HCT116 (cell line): ENCODE data around the gene DYNC2H1. TPM values are rescaled to one million over a fixed set of nuclear protein-coding genes. Genes with fewer than 3 reads are reported as not detected.

ENCODE experiments used
- ATAC-seq: fragments of 200-7000 bp; cut with Tn5 transposase; 2 replicates; pipeline ENCODE4 v1.9.1; 2020; ENCODE audit warnings: mild to moderate bottlenecking, moderate library complexity
- BruUV-seq: library from RNA; stranded (reverse); fragments of 400-500 nt; replicated peaks from 2 replicates; lab custom pipeline; 2021; lab: Mats Ljungman, UMichigan
- CTCF ChIA-PET: fragments of 300-600 bp; sonication (Branson Sonifier 250); formaldehyde crosslinking; loops from one replicate; lab custom pipeline; 2021; ENCODE audit warnings: antibody characterized with exemption; lab: Charles Lee
- POLR2A ChIA-PET: fragments of 300-600, 350-600 bp; sonication (Branson Sonifier 250); formaldehyde crosslinking; loops from one replicate; lab custom pipeline; 2021; ENCODE audit warnings: antibody characterized with exemption; lab: Charles Lee
- RAD21 ChIA-PET, 2 experiments: fragments of 300-600 bp; sonication (Branson Sonifier 250); formaldehyde crosslinking; loops; one replicate each; lab custom pipeline; 2023; ENCODE audit warnings: low total read pairs in 2 of 2; ENCODE audit not compliant: uncharacterized antibody in 2 of 2, unreplicated experiment in 2 of 2, low non-redundant PET in 1 of 2; lab: Charles Lee
- DNase-seq: peaks from one replicate; pipeline ENCODE4 v3.0.0-alpha.2; 2010; ENCODE audit warnings: low read depth, low spot score
- H2AFZ ChIP-seq: fragments of 200-600 bp; shearing (Covaris generic), sonication (generic); 2 replicates; pipeline ENCODE4 v1.6.1; 2017; ENCODE audit warnings: low read depth, mixed run types, mixed read lengths, antibody characterized with exemption, low read length; ENCODE audit not compliant: poor library complexity, severe bottlenecking
- H3K27ac ChIP-seq: 2 replicates; pipeline ENCODE4 v1.5.1; 2012; ENCODE audit warnings: low read depth, low read length
- H3K27me3 ChIP-seq: fragments of 200-600 bp; sonication (generic); 2 replicates; pipeline ENCODE4 v1.6.1; 2016; ENCODE audit warnings: mixed run types, low read length, mixed read lengths; ENCODE audit not compliant: insufficient read depth
- H3K36me3 ChIP-seq, 2 experiments: fragments of 200-500 bp in 1 of 2; fragments of 200-600 bp in 1 of 2; sonication (Bioruptor generic) in 1 of 2; sonication (generic) in 1 of 2; 2 replicates each; pipeline versions ENCODE4 v1.5.1 to v1.6.1; 2014 to 2016; ENCODE audit warnings: low read length in 2 of 2, inconsistent platforms in 1 of 2, mixed read lengths in 1 of 2, mixed run types in 1 of 2; ENCODE audit not compliant: insufficient read depth in 2 of 2, control insufficient read depth in 1 of 2
- H3K4me1 ChIP-seq, 2 experiments: fragments of 200-600 bp in 1 of 2; sonication (generic) in 1 of 2; 2 replicates each; pipeline versions ENCODE4 v1.5.1 to v1.6.1; 2012 to 2017; ENCODE audit warnings: low read length in 2 of 2, inconsistent platforms in 1 of 2, mild to moderate bottlenecking in 1 of 2, mixed read lengths in 1 of 2, mixed run types in 1 of 2, moderate library complexity in 1 of 2; ENCODE audit not compliant: insufficient read depth in 2 of 2, control insufficient read depth in 1 of 2
- H3K4me2 ChIP-seq: fragments of 200-600 bp; sonication (generic); 2 replicates; pipeline ENCODE4 v1.6.1; 2017; ENCODE audit warnings: mixed run types, low read length, mixed read lengths
- H3K4me3 ChIP-seq, 2 experiments: fragments of 200-600 bp in 1 of 2; sonication (generic) in 1 of 2; replicated peaks in 1 of 2; 2 replicates each; pipeline ENCODE4 v1.5.1; 2011 to 2016; ENCODE audit warnings: low read length in 2 of 2, control low read depth in 1 of 2, low read depth in 1 of 2, mild to moderate bottlenecking in 1 of 2, mixed read lengths in 1 of 2, mixed run types in 1 of 2
- H3K79me2 ChIP-seq: fragments of 200-600 bp; sonication (generic); 2 replicates; pipeline ENCODE4 v1.6.1; 2017; ENCODE audit warnings: mild to moderate bottlenecking, mixed run types, low read length, moderate library complexity, mixed read lengths; ENCODE audit not compliant: insufficient read depth
- H3K9ac ChIP-seq: fragments of 200-600 bp; sonication (generic); 2 replicates; pipeline ENCODE4 v1.6.1; 2016; ENCODE audit warnings: low read length, mixed read lengths
- H3K9me2 ChIP-seq: fragments of 200-600 bp; sonication (generic), shearing (Covaris generic); 2 replicates; pipeline ENCODE4 v1.6.1; 2017; ENCODE audit warnings: mixed run types, mild to moderate bottlenecking, moderate library complexity; ENCODE audit not compliant: insufficient read depth
- H3K9me3 ChIP-seq, 2 experiments: fragments of 200-500 bp in 1 of 2; fragments of 200-600 bp in 1 of 2; sonication (Bioruptor generic) in 1 of 2; sonication (generic) in 1 of 2; 2 replicates each; pipeline ENCODE4 v1.6.1; 2014 to 2017; ENCODE audit warnings: low read length in 2 of 2, mixed read lengths in 2 of 2, inconsistent platforms in 1 of 2, low read depth in 1 of 2, mild to moderate bottlenecking in 1 of 2, mixed run types in 1 of 2, moderate library complexity in 1 of 2; ENCODE audit not compliant: control insufficient read depth in 1 of 2, insufficient read depth in 1 of 2
- H4K20me1 ChIP-seq: fragments of 200-600 bp; sonication (generic), shearing (Covaris generic); 2 replicates; pipeline ENCODE4 v1.6.1; 2017; ENCODE audit warnings: mixed run types, mild to moderate bottlenecking, moderate library complexity; ENCODE audit not compliant: insufficient read depth
- ATF3 ChIP-seq: IDR thresholded peaks from 2 replicates; pipeline ENCODE4 v1.6.1; 2012
- CBX3 ChIP-seq: IDR thresholded peaks from 2 replicates; pipeline ENCODE4 v1.6.1; 2012; ENCODE audit warnings: low read depth
- CEBPB ChIP-seq: IDR thresholded peaks from 2 replicates; pipeline ENCODE4 v1.6.1; 2012; ENCODE audit warnings: low read depth
- CTCF ChIP-seq, 3 experiments: fragments of 200-600 bp in 1 of 3; sonication (generic) in 1 of 3; IDR thresholded peaks in 2 of 3; conservative IDR thresholded peaks in 1 of 3; 2 replicates each; pipeline ENCODE4 v1.5.1; 2012 to 2017; ENCODE audit warnings: low read depth in 2 of 3, low read length in 2 of 3, antibody characterized with exemption in 1 of 3, borderline replicate concordance in 1 of 3, control low read depth in 1 of 3, mild to moderate bottlenecking in 1 of 3, mixed read lengths in 1 of 3, mixed run types in 1 of 3, moderate library complexity in 1 of 3; ENCODE audit not compliant: insufficient read depth in 1 of 3
- EGR1 ChIP-seq: IDR thresholded peaks from 2 replicates; pipeline ENCODE4 v1.6.1; 2012; ENCODE audit warnings: low read depth
- ELF1 ChIP-seq: IDR thresholded peaks from 2 replicates; pipeline ENCODE4 v1.6.1; 2012; ENCODE audit warnings: low read depth, borderline replicate concordance
- EZH2phosphoT487 ChIP-seq: fragments of 200-600 bp; IDR thresholded peaks from 2 replicates; pipeline ENCODE4 v1.6.1; 2018; ENCODE audit warnings: antibody characterized with exemption, borderline replicate concordance
- FOSL1 ChIP-seq: IDR thresholded peaks from 2 replicates; pipeline ENCODE4 v1.6.1; 2012; ENCODE audit warnings: low read depth
- JUND ChIP-seq: IDR thresholded peaks from 2 replicates; pipeline ENCODE4 v1.6.1; 2012
- MAX ChIP-seq: IDR thresholded peaks from 2 replicates; pipeline ENCODE4 v1.6.1; 2012
- POLR2A ChIP-seq: IDR thresholded peaks from 2 replicates; pipeline ENCODE4 v1.7.0; 2011; ENCODE audit warnings: borderline replicate concordance; ENCODE audit not compliant: insufficient read depth, insufficient read length; ENCODE audit errors: extremely low read depth
- SIN3A ChIP-seq: IDR thresholded peaks from 2 replicates; pipeline ENCODE4 v1.6.1; 2012; ENCODE audit warnings: low read depth
- SP1 ChIP-seq: IDR thresholded peaks from 2 replicates; pipeline ENCODE4 v1.6.1; 2012; ENCODE audit warnings: low read depth
- SRF ChIP-seq: IDR thresholded peaks from 2 replicates; pipeline ENCODE4 v1.6.1; 2012; ENCODE audit warnings: low read depth
- TCF7L2 ChIP-seq: IDR thresholded peaks from 2 replicates; pipeline ENCODE4 v1.7.0; 2011; ENCODE audit warnings: borderline replicate concordance, inconsistent platforms; ENCODE audit not compliant: insufficient read depth, insufficient read length; ENCODE audit errors: extremely low read depth
- ZBTB33 ChIP-seq: IDR thresholded peaks from 2 replicates; pipeline ENCODE4 v1.6.1; 2011; ENCODE audit warnings: mild to moderate bottlenecking, low read length, moderate library complexity; ENCODE audit not compliant: insufficient replicate concordance; ENCODE audit errors: extremely low read depth
- ZFX ChIP-seq: fragments of 450-650 bp; IDR thresholded peaks from 2 replicates; pipeline ENCODE4 v1.6.1; 2017
- ZNF274 ChIP-seq: fragments of 200-500 bp; sonication (Bioruptor generic); IDR thresholded peaks from 2 replicates; pipeline ENCODE4 v1.6.1; 2014; ENCODE audit warnings: mild to moderate bottlenecking, low read depth, low read length, inconsistent platforms
- intact Hi-C: fragments of 100-400 bp; cut with micrococcal nuclease; formaldehyde crosslinking; loops from 2 replicates; pipeline ENCODE4 v1.10.0; 2022
- total RNA-seq: library from RNA; stranded (reverse); gene quantifications from one replicate; pipeline ENCODE4 v1.2.1, GENCODE V29; 2021; ENCODE audit not compliant: unreplicated experiment

The DYNC2H1 gene
- total RNA-seq, 1 experiment from 2014 or later: 1.5 TPM

GRCh38 chr11:103254123-103254522 lies 144.9 kb downstream of the DYNC2H1 start:
- no peaks in the 10 kb centered on the region for H3K4me1 ChIP-seq
- H3K9me2 ChIP-seq: no peaks in the 10 kb centered on the region
- intact Hi-C loops: no loop called here
- no peak overlapping the region for H3K4me3 ChIP-seq
- H2AFZ ChIP-seq: no peak overlapping the region
- ChIA-PET POLR2A (no interaction called here), CTCF (no interaction called here), RAD21 (no interaction called here)
- H3K9me3 ChIP-seq: no peaks in the 10 kb centered on the region
- no peak overlapping the region for H3K27ac ChIP-seq
- H3K27me3 ChIP-seq: no peaks in the 10 kb centered on the region
- H3K4me2 ChIP-seq: no peak overlapping the region
- H4K20me1 ChIP-seq: no peaks in the 10 kb centered on the region
- no peak for DNase-seq
- H3K9ac ChIP-seq: no peak overlapping the region
- no TSS peak for BruUV-seq
- H3K79me2 ChIP-seq: no peaks in the 10 kb centered on the region
- TF ChIP-seq ZNF274 (no peak), CBX3 (no peak), CEBPB (no peak), MAX (no peak), EZH2phosphoT487 (no peak), POLR2A (no peak), SRF (no peak), ZFX (no peak), EGR1 (no peak), SIN3A (no peak), ZBTB33 (no peak), TCF7L2 (no peak), ATF3 (no peak), SP1 (no peak), CTCF (IDR thresholded peaks at IDR 0.05 in 2 of 3, conservative IDR thresholded peaks at IDR 0.05 in 1 of 3; ENCODE audit: borderline replicate concordance in 1 of 3, insufficient read depth in 1 of 3, low read depth in 2 of 3, low read length in 2 of 3) (no peak), ELF1 (no peak), JUND (no peak), FOSL1 (no peak)
- H3K36me3 ChIP-seq: no peaks in the 10 kb centered on the region
- no peak for ATAC-seq
